Measurements from ENCODE around the gene CLPSL2.
A peak's percentile ranks its signal among the peaks of the same experiment; 100 is the strongest.
"Not testable (repeated sequence)": the region's sequence is repeated elsewhere in the genome, so short reads cannot be mapped to it uniquely, and the experiment has no call there.

The CLPSL2 gene, protein sequence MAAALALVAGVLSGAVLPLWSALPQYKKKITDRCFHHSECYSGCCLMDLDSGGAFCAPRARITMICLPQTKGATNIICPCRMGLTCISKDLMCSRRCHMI

DNA sequence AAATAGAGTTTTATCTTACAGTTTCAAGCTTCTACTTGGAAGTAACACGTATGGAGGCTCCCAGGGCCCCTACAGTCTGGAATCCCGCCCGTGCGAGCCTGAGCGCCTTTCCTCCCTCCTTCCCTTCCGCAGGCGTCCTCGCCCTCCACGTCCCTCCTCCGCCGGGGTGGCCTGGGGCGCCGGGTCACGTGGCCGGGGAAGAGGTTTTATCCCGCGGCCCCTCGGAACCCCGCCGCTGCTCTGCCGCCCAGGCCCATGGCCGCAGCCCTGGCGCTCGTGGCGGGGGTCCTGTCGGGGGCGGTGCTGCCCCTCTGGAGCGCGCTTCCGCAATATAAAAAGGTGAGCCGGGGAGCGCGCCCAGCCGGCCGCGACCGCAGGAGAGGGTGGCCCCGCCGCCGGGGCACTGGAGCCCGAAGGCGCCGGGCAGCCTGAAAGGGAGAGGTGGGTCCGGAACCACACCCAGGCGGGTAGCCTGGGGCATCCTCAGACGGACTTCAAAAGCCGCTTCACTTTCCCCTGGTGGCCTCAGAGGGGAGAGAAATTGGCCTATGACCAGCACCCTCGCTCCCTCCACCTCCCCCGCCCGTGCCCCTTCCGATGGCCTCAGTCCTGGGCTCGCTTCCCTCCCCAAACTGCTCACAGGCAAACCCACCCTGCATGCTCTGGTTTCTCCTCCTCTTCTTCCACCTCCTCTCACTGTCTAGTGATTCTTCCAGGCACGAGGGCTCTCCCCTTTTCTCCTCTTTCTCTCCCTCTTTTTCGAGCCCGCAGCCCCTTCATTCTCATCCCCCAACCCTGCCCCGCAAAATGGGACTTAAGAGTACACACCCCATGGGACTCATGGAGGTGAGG lies at the start of gene CLPSL2:
Gene CLPSL2 (plus strand): TSS at position 235 of the 852 bp plus-strand sequence. CDS start 21 bp downstream, at position 256.
- DNase-seq, result no peak

DNA sequence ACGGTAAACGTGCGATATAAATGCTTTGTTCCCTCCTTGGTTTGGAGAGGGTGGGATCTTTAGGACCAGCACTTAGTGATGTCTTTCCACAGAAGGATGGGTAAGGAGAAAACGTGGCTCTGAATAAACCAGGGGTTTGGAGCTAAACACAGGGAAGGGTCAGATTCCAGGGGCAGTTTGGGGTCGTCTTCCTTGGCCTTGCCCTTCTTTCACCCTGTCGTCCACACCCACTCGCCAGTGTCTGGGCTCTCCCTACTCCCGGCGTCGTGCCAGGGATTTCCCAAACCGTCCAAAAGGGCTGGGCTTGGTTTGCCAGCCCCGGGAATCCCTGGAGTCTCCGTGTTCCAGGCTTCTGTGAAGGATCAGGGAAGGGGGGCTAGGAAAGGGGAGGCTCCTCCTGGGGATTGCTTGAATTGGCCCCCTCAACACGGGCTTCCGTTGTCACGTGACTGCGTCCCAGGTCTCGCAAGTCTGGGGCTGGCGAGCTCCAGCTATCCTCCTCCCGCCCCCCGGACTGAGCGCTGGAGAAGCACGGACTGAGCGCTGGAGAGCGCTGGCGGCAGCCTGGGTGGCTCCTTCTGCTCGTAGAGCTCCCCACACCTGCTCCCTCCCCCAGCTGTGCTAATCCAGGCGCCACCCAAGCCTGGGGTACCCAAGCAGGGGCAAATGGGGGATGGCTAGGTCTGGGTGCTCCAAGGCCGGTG lies 49.0 kb upstream of the CLPSL2 start:
- DNase-seq, result no peak

DNA sequence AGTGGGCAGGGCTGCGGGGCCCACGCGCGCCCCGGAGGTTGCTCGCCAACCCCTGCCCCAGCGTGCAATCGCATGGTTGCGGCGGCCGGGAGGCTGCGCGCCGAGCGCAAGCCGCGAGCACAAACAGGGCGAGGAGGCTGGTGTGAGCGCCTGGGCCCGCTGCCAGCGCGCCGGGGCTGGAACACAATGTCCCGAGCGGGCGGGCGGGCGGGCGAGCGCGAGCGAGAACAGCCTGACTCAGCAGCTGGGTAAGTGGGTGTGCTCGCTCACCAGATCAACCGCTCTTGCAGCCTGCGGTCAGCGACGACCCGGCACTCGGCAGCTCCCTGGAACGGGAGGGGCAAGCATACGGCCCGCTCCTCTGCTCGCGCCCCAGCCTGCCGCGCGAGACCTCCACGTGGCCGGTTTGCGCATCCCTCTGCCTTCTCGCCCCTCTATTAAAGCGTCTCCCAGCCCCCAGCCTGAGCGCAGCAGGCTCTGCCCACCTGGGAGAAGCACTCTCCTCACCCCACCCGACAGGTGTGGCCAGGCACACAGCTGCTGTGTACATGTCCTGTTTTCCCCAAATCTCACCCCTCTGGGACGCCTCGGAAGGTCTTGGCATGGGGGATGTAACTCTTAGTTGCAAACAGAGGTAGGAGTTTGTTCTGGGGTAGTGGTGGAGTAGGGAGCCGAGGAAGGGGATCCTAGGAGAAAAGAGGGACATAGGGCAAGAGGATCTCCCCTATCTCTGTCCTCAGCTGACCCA lies 48.3 kb upstream of the CLPSL2 start:
- DNase-seq, result peak; percentile 74

DNA sequence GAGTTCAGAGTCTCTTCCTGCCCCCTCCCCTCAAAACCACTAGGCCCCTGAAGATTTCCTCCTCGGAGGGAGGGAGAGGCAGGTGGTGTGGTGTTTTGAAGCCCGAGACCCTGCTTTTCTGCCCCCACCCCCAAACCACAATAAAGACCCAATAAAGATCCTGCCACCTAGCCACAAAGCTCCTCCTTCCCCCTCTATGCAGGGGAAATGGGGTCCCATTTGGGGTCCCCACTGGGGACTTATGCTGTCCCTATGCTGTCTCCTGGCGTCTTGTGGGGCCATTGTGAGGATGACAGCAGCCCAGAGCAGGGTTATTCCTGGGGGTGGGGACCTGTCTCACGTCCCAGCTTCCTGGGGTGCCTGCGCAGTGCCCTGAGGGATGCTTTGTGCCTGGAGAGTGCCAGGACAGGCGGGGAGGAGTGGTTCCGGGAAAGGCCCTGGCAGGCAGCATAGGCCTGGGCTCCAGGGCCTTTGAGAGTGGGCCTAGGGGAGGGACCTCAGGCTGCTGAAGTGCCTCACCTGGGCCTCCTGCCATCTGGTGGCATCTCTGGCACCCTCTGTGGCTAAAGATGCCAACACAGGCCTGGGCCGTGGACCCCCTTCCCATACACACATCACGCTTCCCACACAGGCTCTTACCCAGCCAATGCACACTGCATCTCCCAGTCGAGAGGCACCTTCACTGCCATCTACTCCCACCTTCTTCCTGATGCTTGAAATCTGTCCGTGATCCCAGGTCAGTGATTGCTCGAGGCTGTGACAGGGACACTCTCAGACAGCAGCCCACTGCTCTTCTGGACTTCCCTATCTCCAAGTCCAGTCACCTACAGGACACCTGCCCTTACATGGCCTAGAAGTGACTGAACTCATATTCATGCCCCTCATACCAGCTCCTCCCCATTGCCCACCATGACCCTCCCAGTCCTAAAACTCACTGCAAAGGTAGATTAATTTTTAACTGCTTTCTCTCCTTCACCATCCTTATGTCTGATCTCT lies 47.4 kb upstream of the CLPSL2 start:
- no peak for DNase-seq

DNA sequence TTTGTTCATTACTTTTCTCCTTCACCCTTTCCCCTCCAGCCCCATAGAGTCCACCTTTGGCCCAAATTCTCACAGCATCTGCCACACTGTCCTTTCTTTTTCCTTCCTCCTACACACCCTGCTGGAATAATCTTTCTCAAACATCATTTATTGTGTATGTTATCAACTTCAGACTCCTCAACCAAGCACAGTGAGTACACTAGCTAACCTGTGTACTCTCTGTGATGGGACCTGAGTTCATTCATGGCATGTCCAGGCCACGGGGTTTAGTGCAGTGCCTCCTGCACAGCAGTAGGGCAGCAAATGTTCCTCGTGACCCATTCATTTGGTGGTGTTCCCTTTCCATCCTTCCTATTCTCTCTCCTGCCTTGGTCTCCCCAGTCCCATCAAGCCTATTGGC lies 46.7 kb upstream of the CLPSL2 start:
- DNase-seq, result no peak

- DNase-seq, result no peak
Observed at GRCh38 chr6:35730745-35731413, 45.5 kb upstream of the CLPSL2 start.

GRCh38 chr6:35731414-35731735 lies 45.0 kb upstream of the CLPSL2 start:
- peak; percentile 78 for DNase-seq

DNA sequence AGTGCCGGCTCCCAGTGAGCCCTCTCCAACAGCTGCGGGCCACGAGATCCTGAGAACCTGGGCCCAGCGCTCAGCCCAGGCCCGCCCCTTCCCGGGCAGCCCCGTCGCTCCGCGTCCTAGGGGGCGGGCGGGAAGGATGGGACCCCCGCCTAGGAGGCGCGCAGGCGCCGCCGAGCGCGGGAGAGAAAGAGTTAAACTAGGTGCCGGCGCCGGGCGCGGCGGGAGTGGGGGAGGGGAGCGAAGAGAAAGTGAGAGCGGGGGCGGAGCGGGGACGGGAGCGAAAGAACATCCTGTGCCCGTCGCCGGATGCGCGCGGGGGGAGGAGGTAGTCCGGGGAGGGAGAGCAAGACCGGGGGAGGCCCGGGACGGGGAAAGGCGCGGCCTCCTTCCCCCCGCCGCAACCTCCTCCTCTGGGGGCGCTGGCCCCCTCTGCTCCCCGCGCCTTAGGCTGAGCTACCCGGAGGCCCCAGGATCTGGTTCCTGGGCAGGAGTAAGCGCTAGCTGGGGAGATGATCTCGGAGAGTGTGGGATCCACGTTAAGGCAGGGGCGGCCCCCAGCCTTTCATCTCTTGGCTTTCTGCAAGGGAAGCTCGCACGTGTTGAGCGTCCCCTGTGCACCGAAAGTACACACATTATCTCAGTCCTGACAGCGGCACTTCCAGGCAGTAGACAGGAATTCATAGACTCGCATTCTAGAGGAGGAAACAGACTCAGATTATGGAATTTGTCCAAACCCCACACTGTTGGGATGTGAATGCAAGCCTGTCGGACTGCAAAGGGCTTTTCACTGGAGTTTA lies 44.5 kb upstream of the CLPSL2 start:
- DNase-seq, result peak; percentile 91

DNA sequence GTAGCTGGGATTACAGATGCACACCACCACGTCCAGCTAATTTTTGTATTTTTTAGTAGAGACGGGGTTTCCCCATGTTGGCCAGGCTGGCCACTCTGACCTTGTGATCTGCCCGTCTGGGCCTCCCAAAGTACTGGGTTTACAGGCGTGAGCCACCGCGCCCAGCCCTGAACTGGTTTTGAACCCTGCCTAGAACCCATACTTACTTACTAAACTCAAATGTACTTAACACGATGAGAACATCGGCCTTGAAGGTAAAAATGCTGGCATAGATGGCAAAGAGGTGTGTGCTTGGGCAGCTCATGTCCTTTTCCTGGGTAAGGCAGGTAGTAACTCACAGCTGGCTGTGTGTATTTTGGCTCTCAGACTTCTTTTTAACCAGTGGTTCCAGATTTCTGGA lies 42.8 kb upstream of the CLPSL2 start:
- DNase-seq, result no peak

- not testable (repeated sequence) for DNase-seq
Observed at GRCh38 chr6:35734319-35734718, 42.1 kb upstream of the CLPSL2 start.

DNA sequence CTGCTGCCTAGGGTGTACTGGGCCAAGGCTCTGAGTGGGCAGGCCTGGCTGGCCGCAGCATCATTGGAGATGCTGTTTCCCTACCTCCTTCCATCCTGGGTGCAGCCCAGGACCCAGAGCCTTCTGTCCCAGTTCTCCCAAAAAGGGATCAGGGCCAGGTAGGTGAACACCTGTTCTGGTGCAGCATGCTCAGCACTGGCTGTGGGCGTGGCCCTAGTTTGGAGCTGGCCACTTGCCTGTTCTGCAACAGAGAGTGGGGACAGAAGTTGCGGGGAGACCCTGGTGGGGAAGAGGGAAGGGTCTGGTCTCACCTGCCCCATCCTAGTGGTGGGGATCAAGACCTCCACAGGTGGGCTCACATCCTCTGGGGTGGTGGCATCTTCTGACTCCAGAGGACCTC lies 40.9 kb upstream of the CLPSL2 start:
- DNase-seq, result no peak

DNA sequence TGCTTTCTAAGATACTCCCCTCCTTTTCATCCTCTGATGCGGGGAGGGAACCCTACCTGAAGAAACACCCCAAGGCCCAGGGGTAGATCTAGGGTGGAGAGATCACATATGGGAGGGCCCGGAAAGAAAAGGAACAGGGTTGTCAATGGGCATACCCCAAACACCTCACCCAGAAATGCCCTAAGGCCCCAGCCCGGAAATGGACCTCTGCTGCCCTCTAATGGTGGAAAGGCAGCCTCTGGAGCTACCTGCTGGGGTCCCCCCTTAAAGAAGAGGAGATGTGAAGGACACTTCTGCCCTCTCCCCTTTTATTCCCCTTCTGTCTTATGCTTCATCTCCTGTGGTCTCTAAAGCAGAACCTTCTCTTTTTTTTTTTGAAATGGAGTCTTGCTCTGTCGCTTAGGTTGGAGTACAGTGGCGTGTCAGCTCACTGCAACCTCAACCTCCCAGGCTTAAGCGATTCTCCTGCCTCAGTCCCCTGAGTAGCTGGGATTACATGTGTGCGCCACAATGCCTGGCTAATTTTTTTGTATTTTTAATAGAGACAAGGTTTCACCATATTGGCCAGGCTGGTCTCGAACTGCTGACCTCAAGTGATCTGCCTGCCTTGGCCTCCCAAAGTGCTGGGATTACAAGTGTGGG lies 40.0 kb upstream of the CLPSL2 start:
- DNase-seq, result peak; percentile 83

GRCh38 chr6:35736982-35737412 lies 39.4 kb upstream of the CLPSL2 start, which contains the start of gene ARMC12:
TSS of gene ARMC12 (plus strand) at chr6:35737032. CDS start at chr6:35737109, 77 bp downstream.
- DNase-seq, result no peak

- DNase-seq, result no peak
Observed at GRCh38 chr6:35737413-35738211, 38.8 kb upstream of the CLPSL2 start.

DNA sequence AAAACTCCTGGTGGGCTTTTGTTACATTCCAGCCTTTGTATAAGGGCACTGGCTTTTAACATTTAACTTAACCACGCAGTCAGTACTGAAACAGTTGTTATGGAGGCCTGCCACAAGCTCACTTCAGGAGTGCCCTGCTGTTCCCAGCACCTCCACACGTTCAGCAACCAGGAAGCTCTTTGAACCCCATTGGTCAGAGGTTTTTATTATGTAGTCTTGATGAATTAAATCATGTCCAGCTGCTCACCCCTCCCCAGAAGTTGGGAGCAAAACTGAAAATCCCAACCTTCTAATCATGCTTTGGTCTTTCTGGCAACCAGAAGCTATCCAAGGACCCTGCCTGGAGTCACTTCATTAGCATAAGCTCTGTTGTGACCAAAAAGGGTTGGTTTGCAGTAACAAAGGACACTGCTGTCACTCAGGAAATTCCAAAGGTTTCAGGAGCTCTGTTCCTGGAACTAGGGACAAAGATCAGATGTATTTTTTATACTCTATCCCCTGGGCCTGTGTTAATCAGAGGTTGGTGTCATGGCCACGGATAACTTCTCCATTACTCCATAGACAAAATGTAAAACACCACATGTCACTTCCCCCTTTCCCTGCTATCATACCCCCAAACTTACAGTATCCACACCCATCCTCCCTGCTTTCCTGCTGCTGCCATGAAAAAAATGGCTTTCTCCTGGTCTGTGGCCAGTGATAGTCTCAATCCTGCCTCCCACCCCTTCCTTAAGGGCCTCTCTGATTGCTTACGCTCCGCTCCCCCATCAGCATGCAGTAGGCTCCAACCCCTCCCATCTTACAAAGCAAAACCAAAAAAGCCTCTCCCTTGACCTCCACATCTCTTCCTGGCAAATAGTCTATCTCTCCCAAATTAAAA lies 36.5 kb upstream of the CLPSL2 start:
- no peak for DNase-seq

DNA sequence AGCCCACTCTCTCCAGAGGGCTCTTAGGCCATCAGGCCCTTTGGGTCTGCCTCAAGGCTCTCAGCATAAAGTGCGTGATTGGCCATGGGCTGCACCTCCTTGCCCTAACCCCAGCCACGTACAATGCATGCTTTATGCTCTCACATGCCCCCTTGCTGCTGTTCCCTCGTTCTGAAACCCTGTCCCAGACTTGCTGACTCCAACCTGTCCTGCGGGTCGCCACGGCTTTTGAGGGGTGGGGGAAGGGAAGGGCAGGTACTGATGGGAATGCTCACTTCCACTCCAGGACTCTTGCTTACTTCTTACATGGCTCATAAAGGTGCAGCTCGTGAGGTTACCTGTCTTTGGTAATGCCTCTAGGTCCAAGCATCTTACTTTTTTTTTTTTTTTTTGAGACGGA lies 33.6 kb upstream of the CLPSL2 start:
- no peak for DNase-seq

- no peak for DNase-seq
Observed at GRCh38 chr6:35745509-35745908, 30.9 kb upstream of the CLPSL2 start.

DNA sequence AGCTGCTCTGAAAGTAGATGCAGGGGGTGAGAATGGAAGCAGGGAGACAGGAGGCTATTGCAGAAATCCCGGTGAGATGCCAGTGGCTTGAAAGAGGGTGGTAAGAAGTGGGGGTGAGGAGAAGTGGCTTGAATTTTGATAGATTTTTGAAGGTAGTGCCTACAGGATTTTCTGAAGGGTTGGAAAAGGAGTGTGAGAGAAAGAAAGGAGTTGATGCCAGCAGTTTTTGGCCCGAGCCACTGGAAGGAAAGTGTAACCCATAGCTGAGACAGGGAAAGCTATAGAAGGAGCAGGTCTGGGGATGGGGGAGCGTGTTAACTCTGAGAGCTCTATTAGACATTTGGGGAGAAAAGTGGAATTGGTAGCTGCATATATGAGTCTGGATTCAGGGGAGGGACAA lies 29.9 kb upstream of the CLPSL2 start:
- no peak for DNase-seq
